Neuronal stem cell (in vitro differentiated cells): ENCODE measurements around the gene PLEKHD1.

Experiments
- DNase-seq: peaks from one replicate; pipeline ENCODE4 v3.0.0-alpha.2; 2013; ENCODE audit warnings: low spot score
- H2AFZ ChIP-seq: one replicate; pipeline ENCODE4 v1.6.1; 2013; ENCODE audit warnings: mild to moderate bottlenecking, low read length, inconsistent platforms
- H2AK5ac ChIP-seq: 2 replicates; pipeline ENCODE4 v1.6.1; 2013; ENCODE audit warnings: low read depth, mild to moderate bottlenecking, inconsistent platforms, low read length, moderate library complexity, mixed read lengths
- H2BK120ac ChIP-seq: 2 replicates; pipeline ENCODE4 v1.6.1; 2013; ENCODE audit warnings: low read depth, mild to moderate bottlenecking, inconsistent platforms, low read length, moderate library complexity, mixed read lengths
- H2BK12ac ChIP-seq: one replicate; pipeline ENCODE4 v1.6.1; 2013; ENCODE audit warnings: low read length, inconsistent platforms
- H2BK15ac ChIP-seq: 2 replicates; pipeline ENCODE4 v1.6.1; 2013; ENCODE audit warnings: mild to moderate bottlenecking, low read length, inconsistent platforms, mixed read lengths
- H2BK5ac ChIP-seq: one replicate; pipeline ENCODE4 v1.6.1; 2013; ENCODE audit warnings: inconsistent platforms, mild to moderate bottlenecking, low read length, moderate library complexity
- H3K14ac ChIP-seq: one replicate; pipeline ENCODE4 v1.6.1; 2013; ENCODE audit warnings: low read length, inconsistent platforms
- H3K18ac ChIP-seq: 2 replicates; pipeline ENCODE4 v1.6.1; 2013; ENCODE audit warnings: low read length, inconsistent platforms
- H3K23ac ChIP-seq: 2 replicates; pipeline ENCODE4 v1.6.1; 2013; ENCODE audit warnings: low read depth, mild to moderate bottlenecking, mixed read lengths, low read length, inconsistent platforms; ENCODE audit not compliant: poor library complexity
- H3K27ac ChIP-seq: replicated peaks from 3 replicates; pipeline ENCODE4 v1.5.1; 2013; ENCODE audit warnings: low read length, inconsistent platforms
- H3K27me3 ChIP-seq, 3 experiments: 2 replicates each; pipeline ENCODE4 v1.6.1; 2013; ENCODE audit warnings: low read length in 3 of 3, mild to moderate bottlenecking in 2 of 3, inconsistent platforms in 1 of 3, low read depth in 1 of 3, mixed read lengths in 1 of 3, moderate library complexity in 1 of 3; ENCODE audit not compliant: control insufficient read depth in 3 of 3, insufficient read depth in 3 of 3
- H3K36me3 ChIP-seq, 2 donors: replicated peaks in 1 of 2; 2 replicates each; pipeline ENCODE4 v1.6.1; 2013; ENCODE audit warnings: low read length in 2 of 2; ENCODE audit not compliant: control insufficient read depth in 2 of 2, insufficient read depth in 2 of 2
- H3K4ac ChIP-seq: 2 replicates; pipeline ENCODE4 v1.6.1; 2013; ENCODE audit warnings: inconsistent platforms, mild to moderate bottlenecking, low read length, moderate library complexity
- H3K4me1 ChIP-seq, 2 donors: 1 replicate in 1 of 2; 2 replicates in 1 of 2; pipeline ENCODE4 v1.6.1; 2013; ENCODE audit warnings: low read length in 2 of 2, low read depth in 1 of 2; ENCODE audit not compliant: control insufficient read depth in 2 of 2, insufficient read depth in 1 of 2
- H3K4me2 ChIP-seq: one replicate; pipeline ENCODE4 v1.6.1; 2013; ENCODE audit warnings: mild to moderate bottlenecking, low read length, inconsistent platforms; ENCODE audit not compliant: insufficient read depth, poor library complexity, severe bottlenecking
- H3K4me3 ChIP-seq, 2 donors: 2 replicates each; pipeline ENCODE4 v1.5.1; 2013; ENCODE audit warnings: low read length in 2 of 2, mild to moderate bottlenecking in 2 of 2, inconsistent platforms in 1 of 2, moderate library complexity in 1 of 2
- H3K79me1 ChIP-seq: one replicate; pipeline ENCODE4 v1.6.1; 2013; ENCODE audit warnings: low read depth, mild to moderate bottlenecking, inconsistent platforms, low read length, moderate library complexity
- H3K9ac ChIP-seq: one replicate; pipeline ENCODE4 v1.6.1; 2013; ENCODE audit warnings: mild to moderate bottlenecking, low read depth, low read length, inconsistent platforms; ENCODE audit not compliant: poor library complexity
- H3K9me3 ChIP-seq, 2 donors: replicated peaks in 1 of 2; 2 replicates each; pipeline versions ENCODE3 to v1.6.1; 2013; ENCODE audit warnings: low read length in 2 of 2, mild to moderate bottlenecking in 2 of 2, inconsistent platforms in 1 of 2, low read depth in 1 of 2, mixed read lengths in 1 of 2, moderate library complexity in 1 of 2; ENCODE audit not compliant: control insufficient read depth in 2 of 2, insufficient read depth in 1 of 2
- H4K8ac ChIP-seq: one replicate; pipeline ENCODE4 v1.6.1; 2013; ENCODE audit warnings: low read depth, mild to moderate bottlenecking, inconsistent platforms, low read length, moderate library complexity
- H4K91ac ChIP-seq: one replicate; pipeline ENCODE4 v1.6.1; 2013; ENCODE audit warnings: low read length, low read depth, mild to moderate bottlenecking, inconsistent platforms; ENCODE audit not compliant: poor library complexity
- WGBS, 2 donors: extraction: QIAGEN DNeasy Blood & Tissue Kit; methylation state at CpG; one replicate each; pipeline ENCODE4 v1.1.7; 2013; ENCODE audit warnings: missing lambda C conversion rate in 2 of 2, mixed read lengths in 1 of 2; ENCODE audit not compliant: insufficient read length in 2 of 2, insufficient replicate concordance in 1 of 2; ENCODE audit errors: extremely low coverage in 2 of 2; 5-methylcytosine and 5-hydroxymethylcytosine counted together

The PLEKHD1 gene

GRCh38 chr14:69500096-69500495 lies 15.6 kb downstream of the PLEKHD1 start:
- Histone ChIP-seq H3K4me3 (no peak overlapping the region), H3K18ac (peak overlapping the region; percentile 40)
- WGBS, 2 donors: no CpG with 5 or more reads among the region's 5 CpGs

DNA sequence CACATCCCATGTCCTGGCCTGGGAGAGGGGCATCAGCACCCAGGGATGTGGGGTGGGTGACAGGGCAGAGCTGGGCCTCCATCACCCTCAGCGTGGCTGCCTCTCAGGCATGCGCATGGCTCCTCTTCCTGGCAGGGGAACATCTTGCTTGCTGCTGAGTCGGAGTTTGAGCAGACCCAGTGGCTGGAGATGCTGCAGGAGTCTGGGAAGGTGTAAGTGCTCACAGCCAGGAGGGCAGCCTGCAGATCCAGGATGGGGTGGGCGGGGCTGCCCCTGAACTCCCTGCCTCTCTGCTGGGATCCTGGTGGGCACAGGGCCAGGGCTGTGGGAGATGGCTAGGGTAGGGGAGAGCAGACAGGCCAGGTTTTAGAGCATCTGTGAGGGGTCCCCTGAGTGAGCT lies 16.2 kb downstream of the PLEKHD1 start:
- no peak overlapping the region for H4K91ac ChIP-seq
- H2AK5ac ChIP-seq: peak overlapping the region; percentile 59
- no peak overlapping the region for H2BK120ac ChIP-seq
- no peak overlapping the region for H2BK12ac ChIP-seq
- no peak overlapping the region for H2AFZ ChIP-seq
- no peak overlapping the region for H2BK5ac ChIP-seq
- H3K9ac ChIP-seq: no peak overlapping the region
- H2BK15ac ChIP-seq: peak overlapping the region; percentile 6
- no peak for DNase-seq
- H3K4me2 ChIP-seq: no peak overlapping the region
- H3K27ac ChIP-seq: no peak overlapping the region
- H3K27me3 ChIP-seq: peaks cover 0 to 37% (median 5%) of the 10 kb centered on the region in 3 experiments
- no peaks in the 10 kb centered on the region for H3K4me1 ChIP-seq
- H3K9me3 ChIP-seq: no peaks in the 10 kb centered on the region
- no peak overlapping the region for H4K8ac ChIP-seq
- WGBS, 2 donors: no CpG with 5 or more reads among the region's 4 CpGs
- H3K4ac ChIP-seq: no peak overlapping the region
- H3K18ac ChIP-seq: peak overlapping the region; percentile 9
- no peak overlapping the region for H3K4me3 ChIP-seq
- no peaks in the 10 kb centered on the region for H3K79me1 ChIP-seq
- no peaks in the 10 kb centered on the region for H3K36me3 ChIP-seq
- H3K14ac ChIP-seq: no peak overlapping the region
- peak overlapping the region; percentile 10 for H3K23ac ChIP-seq

More at GRCh38 chr14:69500096-69500495, 15.6 kb downstream of the PLEKHD1 start:
- H4K91ac ChIP-seq: no peak overlapping the region
- H3K27me3 ChIP-seq: peaks cover 0 to 37% (median 5%) of the 10 kb centered on the region in 3 experiments
- H3K27ac ChIP-seq: no peak overlapping the region
- no peaks in the 10 kb centered on the region for H3K4me1 ChIP-seq
- peak overlapping the region; percentile 60 for H2AK5ac ChIP-seq
- H2BK12ac ChIP-seq: no peak overlapping the region
- no peak overlapping the region for H3K23ac ChIP-seq
- H3K36me3 ChIP-seq: no peaks in the 10 kb centered on the region
- no peak overlapping the region for H4K8ac ChIP-seq
- peak overlapping the region; percentile 27 for H2BK15ac ChIP-seq
- no peak overlapping the region for H2BK5ac ChIP-seq
- H2BK120ac ChIP-seq: no peak overlapping the region
- H2AFZ ChIP-seq: no peak overlapping the region
- H3K9me3 ChIP-seq: no peaks in the 10 kb centered on the region
- H3K79me1 ChIP-seq: no peaks in the 10 kb centered on the region
- DNase-seq: no peak
- no peak overlapping the region for H3K9ac ChIP-seq
- H3K14ac ChIP-seq: no peak overlapping the region
- H3K4ac ChIP-seq: no peak overlapping the region
- no peak overlapping the region for H3K4me2 ChIP-seq

- Histone ChIP-seq H3K36me3 (no peaks in the 10 kb centered on the region), H3K23ac (no peak overlapping the region), H3K27ac (no peak overlapping the region), H2AK5ac (no peak overlapping the region), H3K14ac (no peak overlapping the region), H2AFZ (no peak overlapping the region), H2BK12ac (no peak overlapping the region), H3K18ac (no peak overlapping the region), H3K4me2 (no peak overlapping the region), H3K4me1 (no peaks in the 10 kb centered on the region), H3K4me3 (no peak overlapping the region), H2BK5ac (no peak overlapping the region), H3K9me3 (no peaks in the 10 kb centered on the region), H3K4ac (no peak overlapping the region), H4K91ac (no peak overlapping the region), H4K8ac (no peak overlapping the region), H2BK120ac (no peak overlapping the region), H3K79me1 (no peaks in the 10 kb centered on the region), H3K27me3 (peaks cover 0 to 37% (median 5%) of the 10 kb centered on the region in 3 experiments), H2BK15ac (no peak overlapping the region), H3K9ac (no peak overlapping the region)
- WGBS, 2 donors: no CpG with 5 or more reads among the region's 4 CpGs
- no peak for DNase-seq
Observed at GRCh38 chr14:69501423-69501838, 16.9 kb downstream of the PLEKHD1 start.

- Histone ChIP-seq H3K4me3 (no peak overlapping the region), H2AK5ac (no peak overlapping the region), H2BK12ac (no peak overlapping the region), H4K91ac (no peak overlapping the region), H3K23ac (no peak overlapping the region), H3K4me2 (no peak overlapping the region), H2BK5ac (no peak overlapping the region), H2BK120ac (no peak overlapping the region), H4K8ac (no peak overlapping the region), H3K14ac (no peak overlapping the region), H3K27ac (no peak overlapping the region), H3K36me3 (no peaks in the 10 kb centered on the region), H3K18ac (no peak overlapping the region), H3K79me1 (no peaks in the 10 kb centered on the region), H3K9ac (no peak overlapping the region), H3K27me3 (peaks cover 0 to 40% (median 3%) of the 10 kb centered on the region in 3 experiments), H3K4me1 (no peaks in the 10 kb centered on the region), H3K4ac (no peak overlapping the region), H3K9me3 (no peaks in the 10 kb centered on the region), H2BK15ac (no peak overlapping the region), H2AFZ (no peak overlapping the region)
- no CpG with 5 or more reads among the region's 1 CpG for WGBS, 2 donors
- DNase-seq: no peak
Observed at GRCh38 chr14:69504775-69505174, 20.2 kb downstream of the PLEKHD1 start.
